ENCODE results near the gene RTN4RL2. TPM values are rescaled to one million over a fixed set of nuclear protein-coding genes. Genes with fewer than 3 reads are reported as not detected.
A peak's percentile ranks its signal among the peaks of the same experiment; 100 is the strongest.

RTN4RL2 gene
- total and polyA plus RNA-seq, 8 donors = 0.75 to 8.1 (median 0.78) TPM; not detected in 3

GRCh38 chr11:57496109-57496820 lies 35.9 kb downstream of the RTN4RL2 start:
- 51 to 68% (median 57%) methylated on average over 9 of the region's 9 CpGs for WGBS, 5 donors
- Histone ChIP-seq H3K27me3 (no peaks in the 10 kb centered on the region), H3K4me1 (peaks cover 25 to 65% (median 49%) of the 10 kb centered on the region in 4 donors), H3K4me3 (no peak overlapping the region), H3K27ac (peak overlapping the region in 2 of 5 donors; percentile 6 to 10), H3K9me3 (no peaks in the 10 kb centered on the region), H3K36me3 (peaks cover 3 to 51% (median 35%) of the 10 kb centered on the region in 4 donors)
- peak in 1 of 2 donors; percentile 51 for DNase-seq
- TF ChIP-seq EP300 (IDR thresholded peaks at IDR 0.05) (no peak), POLR2A (IDR thresholded peaks at IDR 0.05) (no peak), CTCF (IDR thresholded peaks at IDR 0.05) (no peak), POLR2AphosphoS5 (IDR thresholded peaks at IDR 0.05) (no peak)
- intact Hi-C loops (cut with DNase I; ENCODE audit: low total_unique reads) = no loop called here

- intact Hi-C loops (cut with DNase I; ENCODE audit: low total_unique reads) = no loop called here
- peak in 1 of 2 donors; percentile 84 for DNase-seq
- H3K4me1 ChIP-seq = peaks cover 37 to 78% (median 58%) of the 10 kb centered on the region in 4 donors
- H3K9me3 ChIP-seq = no peaks in the 10 kb centered on the region
- TF ChIP-seq EP300 (IDR thresholded peaks at IDR 0.05) = no peak
- no peaks in the 10 kb centered on the region for H3K27me3 ChIP-seq
- peak overlapping the region in 2 of 5 donors; percentile 86 to 87 for H3K27ac ChIP-seq
- H3K36me3 ChIP-seq = peaks cover 3 to 46% (median 31%) of the 10 kb centered on the region in 4 donors
- WGBS, 5 donors = 64 to 86% (median 76%) methylated on average over 15 of the region's 15 CpGs
- H3K4me3 ChIP-seq = no peak overlapping the region
These were observed 37.2 kb downstream of the RTN4RL2 start for GRCh38 chr11:57497303-57498247.

- WGBS, 5 donors = 54 to 72% (median 68%) methylated on average over 5 to 6 of the region's 6 CpGs
- peaks cover 37 to 77% (median 58%) of the 10 kb centered on the region in 4 donors for H3K4me1 ChIP-seq
- intact Hi-C loops (cut with DNase I; ENCODE audit: low total_unique reads) = no loop called here
- no peak overlapping the region for H3K4me3 ChIP-seq
- peaks cover 3 to 44% (median 30%) of the 10 kb centered on the region in 4 donors for H3K36me3 ChIP-seq
- peak in 1 of 2 donors; percentile 65 for DNase-seq
- H3K27me3 ChIP-seq = no peaks in the 10 kb centered on the region
- no peaks in the 10 kb centered on the region for H3K9me3 ChIP-seq
- TF ChIP-seq EP300 (IDR thresholded peaks at IDR 0.05) (no peak), POLR2A (IDR thresholded peaks at IDR 0.05) (no peak), CTCF (IDR thresholded peaks at IDR 0.05) (no peak), POLR2AphosphoS5 (IDR thresholded peaks at IDR 0.05) (no peak)
- H3K27ac ChIP-seq = peak overlapping the region; percentile 84 to 92 (median 86)
These were observed 38.2 kb downstream of the RTN4RL2 start for GRCh38 chr11:57498540-57498939.

- H3K27me3 ChIP-seq = no peaks in the 10 kb centered on the region
- TF ChIP-seq EP300 (IDR thresholded peaks at IDR 0.05) (no peak), CTCF (IDR thresholded peaks at IDR 0.05) (peak in 2 of 7 experiments; percentile 6 to 26), POLR2A (IDR thresholded peaks at IDR 0.05) (no peak), POLR2AphosphoS5 (IDR thresholded peaks at IDR 0.05) (peak; percentile 70 to 85 (median 79))
- intact Hi-C loops (cut with DNase I; ENCODE audit: low total_unique reads) = no loop called here
- peaks cover 37 to 67% (median 55%) of the 10 kb centered on the region in 4 donors for H3K4me1 ChIP-seq
- 6 to 20% (median 13%) methylated on average over 23 to 35 of the region's 35 CpGs for WGBS, 5 donors
- peak; percentile 97 to 98 for DNase-seq
- H3K36me3 ChIP-seq = peaks cover 3 to 35% (median 24%) of the 10 kb centered on the region in 4 donors
- peak overlapping the region; percentile 23 to 32 (median 26) for H3K4me3 ChIP-seq
- H3K27ac ChIP-seq = peak overlapping the region; percentile 84 to 92 (median 86)
- H3K9me3 ChIP-seq = no peaks in the 10 kb centered on the region
These were observed 39.2 kb downstream of the RTN4RL2 start for GRCh38 chr11:57499413-57499982.

Measured in stomach (tissue), 9 donors.